Measurements from ENCODE around the gene STK31. TPM values are rescaled to one million over a fixed set of nuclear protein-coding genes. Genes with fewer than 3 reads are reported as not detected.
"Not testable (repeated sequence)": the region's sequence is repeated elsewhere in the genome, so short reads cannot be mapped to it uniquely, and the experiment has no call there.

Gene STK31
- total RNA-seq, 2 experiments from 2014 or later = 0.20 to 0.30 TPM

DNA sequence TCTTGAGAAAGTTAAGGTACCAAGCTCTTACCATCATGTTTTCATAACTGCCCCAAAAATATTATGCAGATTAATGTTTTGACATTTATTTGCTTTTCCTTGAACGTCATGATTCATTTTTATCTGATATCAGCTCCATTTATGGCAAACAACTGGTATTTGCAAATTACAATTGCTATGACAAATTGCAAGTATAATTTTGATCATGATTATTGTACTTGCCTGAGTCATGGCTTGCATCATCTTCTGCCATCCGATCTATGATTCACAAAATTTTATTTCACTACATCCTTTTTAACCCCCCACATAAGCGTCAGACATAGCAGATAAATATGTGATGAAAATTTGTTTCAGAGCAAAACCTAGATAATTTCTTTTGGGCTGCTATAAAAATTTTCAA is 155.0 kb downstream of the STK31 start:
- Histone ChIP-seq H3K36me3 (ENCODE audit: insufficient read depth, low read length) (no peaks in the 10 kb centered on the region), H3K4me1 (ENCODE audit: insufficient read depth, low read length) (no peaks in the 10 kb centered on the region), H3K9me3 (ENCODE audit: control insufficient read depth in 1 of 2, insufficient read depth in 1 of 2, low read length in 2 of 2) (no peaks in the 10 kb centered on the region), H3K4me3 (ENCODE audit: low read length) (no peak overlapping the region), H3K27ac (ENCODE audit: low read depth in 1 of 2, low read length in 2 of 2) (no peak overlapping the region), H3K27me3 (ENCODE audit: control insufficient read depth in 1 of 2, insufficient read depth in 2 of 2, low read length in 2 of 2) (no peaks in the 10 kb centered on the region)
- Mint-ChIP-seq H3K27me3 (peaks cover 5% of the 10 kb centered on the region), H3K4me1 (ENCODE audit: low read depth) (no peaks in the 10 kb centered on the region), H3K27ac (no peak overlapping the region), H3K4me3 (no peak overlapping the region), H3K36me3 (ENCODE audit: low read depth) (no peaks in the 10 kb centered on the region), H3K9me3 (no peaks in the 10 kb centered on the region)
- ATAC-seq (ENCODE audit: poor library complexity) (no peak), DNase-seq (no peak)
- POLR2A ChIA-PET = no interaction called here
- CTCF ChIA-PET = no interaction called here
- intact Hi-C loops (cut with DNase I, micrococcal nuclease) = loop anchor here (5.0 to 10.0 kb wide), 3 partner anchors 727 to 1230 kb away; no protein-coding TSS in a partner anchor
- TF ChIP-seq, protein P1, sequence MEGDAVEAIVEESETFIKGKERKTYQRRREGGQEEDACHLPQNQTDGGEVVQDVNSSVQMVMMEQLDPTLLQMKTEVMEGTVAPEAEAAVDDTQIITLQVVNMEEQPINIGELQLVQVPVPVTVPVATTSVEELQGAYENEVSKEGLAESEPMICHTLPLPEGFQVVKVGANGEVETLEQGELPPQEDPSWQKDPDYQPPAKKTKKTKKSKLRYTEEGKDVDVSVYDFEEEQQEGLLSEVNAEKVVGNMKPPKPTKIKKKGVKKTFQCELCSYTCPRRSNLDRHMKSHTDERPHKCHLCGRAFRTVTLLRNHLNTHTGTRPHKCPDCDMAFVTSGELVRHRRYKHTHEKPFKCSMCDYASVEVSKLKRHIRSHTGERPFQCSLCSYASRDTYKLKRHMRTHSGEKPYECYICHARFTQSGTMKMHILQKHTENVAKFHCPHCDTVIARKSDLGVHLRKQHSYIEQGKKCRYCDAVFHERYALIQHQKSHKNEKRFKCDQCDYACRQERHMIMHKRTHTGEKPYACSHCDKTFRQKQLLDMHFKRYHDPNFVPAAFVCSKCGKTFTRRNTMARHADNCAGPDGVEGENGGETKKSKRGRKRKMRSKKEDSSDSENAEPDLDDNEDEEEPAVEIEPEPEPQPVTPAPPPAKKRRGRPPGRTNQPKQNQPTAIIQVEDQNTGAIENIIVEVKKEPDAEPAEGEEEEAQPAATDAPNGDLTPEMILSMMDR (IDR thresholded peaks at IDR 0.05) = no peak

DNA sequence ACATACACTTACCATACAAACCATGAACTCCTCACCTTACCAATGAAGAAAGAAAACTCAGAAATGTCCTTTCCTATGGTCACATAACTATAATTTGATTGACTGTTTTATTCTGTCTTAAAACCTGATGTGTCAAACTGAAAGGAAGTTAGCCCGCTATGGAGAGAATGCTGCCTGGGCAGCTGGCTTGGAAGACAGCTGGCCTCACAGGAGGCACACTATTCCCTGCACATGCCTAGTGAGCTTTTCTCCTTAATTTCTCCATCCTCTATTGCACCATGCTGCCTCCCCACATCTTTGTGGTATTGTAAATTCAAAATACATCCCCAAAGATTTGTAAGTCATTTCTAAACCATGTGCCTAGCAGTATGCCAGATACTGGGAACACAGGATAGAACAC is 163.3 kb downstream of the STK31 start:
- TF ChIP-seq, protein P1 (IDR thresholded peaks at IDR 0.05) = no peak
- Mint-ChIP-seq H3K4me3 (no peak overlapping the region), H3K27ac (no peak overlapping the region), H3K36me3 (ENCODE audit: low read depth) (no peaks in the 10 kb centered on the region), H3K9me3 (no peaks in the 10 kb centered on the region), H3K27me3 (peaks cover 23% of the 10 kb centered on the region), H3K4me1 (ENCODE audit: low read depth) (no peaks in the 10 kb centered on the region)
- DNase-seq = no peak
- POLR2A ChIA-PET = no interaction called here
- no peak for ATAC-seq (ENCODE audit: poor library complexity)
- H3K27me3 ChIP-seq (ENCODE audit: control insufficient read depth in 1 of 2, insufficient read depth in 2 of 2, low read length in 2 of 2) = peaks cover 0 to 4% of the 10 kb centered on the region in 2 experiments
- no peaks in the 10 kb centered on the region for H3K4me1 ChIP-seq (ENCODE audit: insufficient read depth, low read length)
- CTCF ChIA-PET = no interaction called here
- no peak overlapping the region for H3K27ac ChIP-seq (ENCODE audit: low read depth in 1 of 2, low read length in 2 of 2)
- H3K4me3 ChIP-seq (ENCODE audit: low read length) = no peak overlapping the region
- intact Hi-C loops (cut with DNase I, micrococcal nuclease) = no loop called here
- no peaks in the 10 kb centered on the region for H3K36me3 ChIP-seq (ENCODE audit: insufficient read depth, low read length)
- no peaks in the 10 kb centered on the region for H3K9me3 ChIP-seq (ENCODE audit: control insufficient read depth in 1 of 2, insufficient read depth in 1 of 2, low read length in 2 of 2)

DNA sequence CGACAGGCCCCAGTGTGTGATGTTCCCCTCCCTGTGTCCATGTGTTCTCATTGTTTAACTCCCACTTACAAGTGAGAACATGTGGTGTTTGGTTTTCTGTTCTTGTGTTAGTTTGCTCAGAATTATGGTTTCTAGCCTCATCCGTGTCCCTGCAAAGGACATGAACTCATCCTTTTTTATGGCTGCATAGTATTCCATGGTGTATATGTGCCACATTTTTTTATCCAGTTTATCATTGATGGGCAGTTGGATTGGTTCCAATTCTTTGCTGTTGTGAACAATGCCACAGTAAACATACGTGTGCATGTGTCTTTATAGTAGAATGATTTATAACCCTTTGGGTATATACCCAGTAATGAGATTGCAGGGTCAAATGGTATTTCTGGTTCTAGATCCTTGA is 166.5 kb downstream of the STK31 start:
- H3K4me3 ChIP-seq (ENCODE audit: low read length); H3K27ac ChIP-seq (ENCODE audit: low read depth in 1 of 2, low read length in 2 of 2); H3K27ac Mint-ChIP-seq; ATAC-seq (ENCODE audit: poor library complexity); DNase-seq; H3K9me3 ChIP-seq (ENCODE audit: control insufficient read depth in 1 of 2, insufficient read depth in 1 of 2, low read length in 2 of 2); POLR2A ChIA-PET; H3K4me1 ChIP-seq (ENCODE audit: insufficient read depth, low read length); H3K9me3 Mint-ChIP-seq; H3K36me3 Mint-ChIP-seq (ENCODE audit: low read depth); H3K36me3 ChIP-seq (ENCODE audit: insufficient read depth, low read length); H3K4me3 Mint-ChIP-seq; H3K27me3 ChIP-seq (ENCODE audit: control insufficient read depth in 1 of 2, insufficient read depth in 2 of 2, low read length in 2 of 2); CTCF ChIA-PET; intact Hi-C loops (cut with DNase I, micrococcal nuclease); H3K4me1 Mint-ChIP-seq (ENCODE audit: low read depth): not testable (repeated sequence)
- peaks cover 21% of the 10 kb centered on the region for H3K27me3 Mint-ChIP-seq

Other genes with a start within 250 kb of the STK31 start
- not detected for gene IGF2BP3, start 239.7 kb upstream of the STK31 start, total RNA-seq
- 100 to 1,000 TPM; 246 to 275 TPM for gene TRA2A, start 178.2 kb upstream of the STK31 start, total RNA-seq
- gene CCDC126, start 112.8 kb upstream of the STK31 start, total RNA-seq = 10 to 100 TPM in 1 of 2 experiments, 1 to 10 TPM in 1; 8.3 to 10.3 TPM
- 1 to 10 TPM; 1.8 to 2.8 TPM for gene FAM221A, start 30.0 kb upstream of the STK31 start, total RNA-seq

Data from CD4-positive, alpha-beta T cell (primary cell).